Upper lobe of right lung (tissue), 1 donor: ENCODE results near the gene FRMD4A. TPM values are rescaled to one million over a fixed set of nuclear protein-coding genes. Genes with fewer than 3 reads are reported as not detected.

Source experiments
- ATAC-seq: fragments of 200-7000 bp; cut with Tn5 transposase; one replicate; pipeline ENCODE4 v1.9.1; 2020; ENCODE audit warnings: mild to moderate bottlenecking, moderate library complexity
- DNase-seq: peaks from one replicate; pipeline ENCODE4 v3.0.0-alpha.2; 2020
- H3K27ac ChIP-seq: fragments of 200-600 bp; one replicate; pipeline ENCODE4 v1.8.0; 2022
- H3K27me3 ChIP-seq: fragments of 200-600 bp; one replicate; pipeline ENCODE4 v1.8.0; 2022; ENCODE audit warnings: mild to moderate bottlenecking
- H3K36me3 ChIP-seq: fragments of 200-600 bp; one replicate; pipeline ENCODE4 v1.8.0; 2022
- H3K4me1 ChIP-seq: fragments of 200-600 bp; one replicate; pipeline ENCODE4 v1.8.0; 2022
- H3K4me3 ChIP-seq: fragments of 200-600 bp; one replicate; pipeline ENCODE4 v1.8.0; 2022; ENCODE audit warnings: mild to moderate bottlenecking
- H3K9me3 ChIP-seq: fragments of 200-600 bp; one replicate; pipeline ENCODE4 v1.8.0; 2022
- CTCF ChIP-seq: fragments of 200-600 bp; IDR thresholded peaks from one replicate; pipeline ENCODE4 v1.8.0; 2022; ENCODE audit warnings: antibody characterized with exemption
- intact Hi-C: fragments of 100-400 bp; cut with DNase I; formaldehyde crosslinking; loops from one replicate; pipeline ENCODE4 v1.11.0; 2022
- total RNA-seq: library from RNA; stranded (reverse); fragmentation: NEBNext Ultra II Directional; extraction: Animal tissue kit (Norgen Biotek cat#: 25700); gene quantifications from one replicate; pipeline ENCODE4 v1.2.1, GENCODE V29; 2021
- donor health status: DM: no; HTN: yes; CAD: no; lungs with severe emphysema.

FRMD4A gene
- total RNA-seq, 1 donor from 2014 or later: 38.3 TPM

- no peaks in the 10 kb centered on the region for H3K36me3 ChIP-seq
- H3K9me3 ChIP-seq: no peaks in the 10 kb centered on the region
- DNase-seq: no peak
- no peak for ATAC-seq
- H3K27me3 ChIP-seq: no peaks in the 10 kb centered on the region
- no peak overlapping the region for H3K4me3 ChIP-seq
- H3K27ac ChIP-seq: no peak overlapping the region
- H3K4me1 ChIP-seq: no peaks in the 10 kb centered on the region
- no peak for TF ChIP-seq CTCF
- intact Hi-C loops: no loop called here
Measured at GRCh38 chr10:14374745-14375445, 44.2 kb upstream of the FRMD4A start.

GRCh38 chr10:14372606-14373005 lies 41.9 kb upstream of the FRMD4A start:
- ATAC-seq (no peak), DNase-seq (no peak)
- no peak for TF ChIP-seq CTCF
- H3K27me3 ChIP-seq: no peaks in the 10 kb centered on the region
- no peak overlapping the region for H3K4me3 ChIP-seq
- no peak overlapping the region for H3K27ac ChIP-seq
- intact Hi-C loops: no loop called here
- H3K4me1 ChIP-seq: no peaks in the 10 kb centered on the region
- H3K9me3 ChIP-seq: no peaks in the 10 kb centered on the region
- no peaks in the 10 kb centered on the region for H3K36me3 ChIP-seq

DNA sequence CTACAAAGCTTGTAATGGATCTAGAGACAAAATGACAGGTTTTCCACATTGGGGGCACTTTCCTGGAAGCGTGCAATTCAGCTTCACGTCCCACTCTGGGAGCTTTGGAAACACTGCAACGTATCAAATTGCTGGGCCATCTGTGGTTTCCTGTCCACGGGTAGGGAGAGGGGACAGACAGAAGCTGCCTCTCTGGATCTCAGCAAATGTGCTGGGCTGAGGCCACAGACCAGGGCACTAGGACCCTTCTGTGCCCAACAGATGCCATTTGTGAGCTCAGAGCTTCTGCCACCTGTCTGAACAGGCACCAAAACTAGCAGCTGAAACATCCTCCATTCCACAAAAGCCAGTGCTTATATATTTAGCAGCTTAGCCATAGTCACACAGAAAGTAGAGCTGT lies 40.9 kb upstream of the FRMD4A start:
- no peak for DNase-seq
- TF ChIP-seq CTCF: no peak
- ATAC-seq: no peak
- no peaks in the 10 kb centered on the region for H3K9me3 ChIP-seq
- no peaks in the 10 kb centered on the region for H3K4me1 ChIP-seq
- H3K27ac ChIP-seq: no peak overlapping the region
- no peak overlapping the region for H3K4me3 ChIP-seq
- H3K36me3 ChIP-seq: no peaks in the 10 kb centered on the region
- H3K27me3 ChIP-seq: no peaks in the 10 kb centered on the region
- intact Hi-C loops: no loop called here

- no peaks in the 10 kb centered on the region for H3K27me3 ChIP-seq
- intact Hi-C loops: no loop called here
- DNase-seq: no peak
- no peak for TF ChIP-seq CTCF
- no peaks in the 10 kb centered on the region for H3K4me1 ChIP-seq
- H3K4me3 ChIP-seq: no peak overlapping the region
- H3K27ac ChIP-seq: no peak overlapping the region
- no peaks in the 10 kb centered on the region for H3K36me3 ChIP-seq
- no peak for ATAC-seq
- H3K9me3 ChIP-seq: no peaks in the 10 kb centered on the region
Measured at GRCh38 chr10:14370894-14371293, 40.2 kb upstream of the FRMD4A start.

DNA sequence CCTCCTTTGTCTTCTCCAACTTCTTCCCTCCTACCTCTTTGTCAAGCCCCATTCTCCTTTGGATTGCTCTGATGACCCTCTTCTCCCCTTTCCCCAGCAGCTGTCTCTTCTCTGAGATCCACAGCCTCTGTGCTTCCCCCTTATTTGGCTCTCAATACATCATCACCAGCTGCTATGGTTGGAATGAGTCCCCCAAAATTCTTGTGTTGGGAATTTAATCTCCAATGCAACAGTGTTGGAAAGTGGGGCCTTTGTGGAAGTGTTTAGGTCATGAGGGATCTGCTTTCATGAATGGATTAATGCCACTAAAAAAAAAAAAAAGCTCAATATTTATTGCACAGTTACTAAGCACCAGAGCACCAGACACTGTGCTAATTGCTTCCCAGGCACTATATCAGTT lies 39.2 kb upstream of the FRMD4A start:
- no peaks in the 10 kb centered on the region for H3K27me3 ChIP-seq
- H3K4me1 ChIP-seq: no peaks in the 10 kb centered on the region
- no peak for TF ChIP-seq CTCF
- H3K27ac ChIP-seq: no peak overlapping the region
- ATAC-seq: no peak
- H3K9me3 ChIP-seq: no peaks in the 10 kb centered on the region
- no peaks in the 10 kb centered on the region for H3K36me3 ChIP-seq
- intact Hi-C loops: no loop called here
- no peak for DNase-seq
- no peak overlapping the region for H3K4me3 ChIP-seq

DNA sequence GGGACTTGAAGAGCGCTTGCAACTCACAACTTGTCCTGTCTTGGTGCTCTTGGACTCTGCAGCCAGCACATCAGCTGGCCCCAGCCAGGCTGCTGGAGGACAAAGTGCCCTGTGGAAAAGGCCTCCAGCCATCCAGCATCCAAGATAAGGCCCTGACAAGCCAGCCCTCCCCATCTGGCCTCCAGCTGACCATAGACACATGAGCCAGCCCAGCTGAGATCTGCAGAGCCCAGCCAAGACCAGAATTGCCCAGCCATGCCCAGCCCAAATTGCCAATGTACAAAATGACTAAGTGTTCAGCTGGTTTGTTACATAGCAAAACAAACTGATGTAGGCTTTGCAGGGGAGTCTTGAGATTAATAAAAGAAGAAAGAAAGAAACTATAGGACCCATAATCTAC lies 36.0 kb upstream of the FRMD4A start:
- DNase-seq (no peak), ATAC-seq (no peak)
- Histone ChIP-seq H3K9me3 (no peaks in the 10 kb centered on the region), H3K27me3 (no peaks in the 10 kb centered on the region), H3K27ac (no peak overlapping the region), H3K4me3 (no peak overlapping the region), H3K4me1 (no peaks in the 10 kb centered on the region), H3K36me3 (no peaks in the 10 kb centered on the region)
- intact Hi-C loops: no loop called here
- TF ChIP-seq CTCF: no peak
